Bronchial epithelial cell (primary cell): Measurements from ENCODE around the gene PABPC4L. TPM values are rescaled to one million over a fixed set of nuclear protein-coding genes. Genes with fewer than 3 reads are reported as not detected.

ENCODE experiments used
- DNase-seq: peaks from one replicate; pipeline ENCODE4 v3.0.0-alpha.2; 2010; ENCODE audit warnings: low read depth
- FAIRE-seq: peaks from 2 replicates; lab custom pipeline; 2011; peaks lifted over from hg19 to GRCh38; lab: Jason Lieb, UNC
- H3K27me3 ChIP-seq: 2 replicates; pipeline ENCODE4 v1.5.1; 2011; ENCODE audit warnings: low read length; ENCODE audit not compliant: control insufficient read depth, insufficient read depth
- H3K36me3 ChIP-seq: 2 replicates; pipeline ENCODE4 v1.5.1; 2011; ENCODE audit warnings: low read length; ENCODE audit not compliant: control insufficient read depth, insufficient read depth
- H3K4me3 ChIP-seq: 2 replicates; pipeline ENCODE4 v1.5.1; 2011; ENCODE audit warnings: mild to moderate bottlenecking, low read depth, low read length, control low read depth
- total RNA-seq: library from RNA; depleted of rRNA; stranded (reverse); fragments of >200 nt; gene quantifications from 2 replicates; pipeline ENCODE4 v1.2.1, GENCODE V29; 2014
- TF ChIP-seq, protein P1 (sequence below): IDR thresholded peaks from 2 replicates; pipeline ENCODE4 v1.5.1; 2011; ENCODE audit warnings: mild to moderate bottlenecking, moderate library complexity, low read length, control low read depth, inconsistent platforms; ENCODE audit not compliant: insufficient read depth, severe bottlenecking

The PABPC4L gene
- total RNA-seq, 1 donor from 2014 or later, result under 0.01 TPM

DNA sequence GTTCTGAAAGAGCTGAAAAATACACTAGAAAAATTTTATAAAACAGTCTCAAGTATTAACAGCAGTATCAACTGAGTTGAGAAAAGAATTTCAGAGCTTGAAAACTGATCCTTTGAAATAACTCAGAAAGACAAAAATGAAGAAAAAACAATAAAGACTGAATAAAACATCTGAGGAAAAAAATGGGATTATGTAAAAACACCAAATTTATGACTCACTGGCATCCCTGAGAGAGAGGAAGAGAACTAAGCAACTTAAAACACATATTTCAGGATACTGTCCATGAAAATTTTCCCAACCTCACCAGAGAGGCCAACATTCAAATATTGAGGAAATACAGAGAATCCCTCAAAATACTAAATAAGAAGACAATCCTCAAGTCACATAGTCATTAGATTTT is 22.9 kb downstream of the PABPC4L start:
- DNase-seq, result no peak

DNA sequence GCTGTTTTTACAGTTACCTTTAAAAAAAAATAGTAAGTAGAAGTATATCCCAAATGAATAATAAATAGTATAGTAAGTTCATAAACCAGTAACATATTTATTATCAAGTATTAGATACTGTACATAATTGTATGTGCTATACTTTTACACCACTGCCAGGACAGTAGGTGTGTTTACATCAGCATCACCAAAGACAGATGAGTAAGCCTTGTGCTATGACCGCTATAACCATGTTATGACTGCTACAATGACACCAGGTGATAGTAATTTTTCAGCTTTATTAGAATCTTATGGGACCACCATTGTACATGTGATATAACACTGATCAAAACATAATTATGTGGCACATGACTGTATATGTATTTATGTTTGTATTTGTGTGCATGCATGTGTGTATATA is 27.3 kb downstream of the PABPC4L start:
- Histone ChIP-seq H3K27me3 (no peaks in the 10 kb centered on the region), H3K4me3 (no peak overlapping the region), H3K36me3 (no peaks in the 10 kb centered on the region)
- FAIRE-seq, result no peak
- TF ChIP-seq, protein P1, sequence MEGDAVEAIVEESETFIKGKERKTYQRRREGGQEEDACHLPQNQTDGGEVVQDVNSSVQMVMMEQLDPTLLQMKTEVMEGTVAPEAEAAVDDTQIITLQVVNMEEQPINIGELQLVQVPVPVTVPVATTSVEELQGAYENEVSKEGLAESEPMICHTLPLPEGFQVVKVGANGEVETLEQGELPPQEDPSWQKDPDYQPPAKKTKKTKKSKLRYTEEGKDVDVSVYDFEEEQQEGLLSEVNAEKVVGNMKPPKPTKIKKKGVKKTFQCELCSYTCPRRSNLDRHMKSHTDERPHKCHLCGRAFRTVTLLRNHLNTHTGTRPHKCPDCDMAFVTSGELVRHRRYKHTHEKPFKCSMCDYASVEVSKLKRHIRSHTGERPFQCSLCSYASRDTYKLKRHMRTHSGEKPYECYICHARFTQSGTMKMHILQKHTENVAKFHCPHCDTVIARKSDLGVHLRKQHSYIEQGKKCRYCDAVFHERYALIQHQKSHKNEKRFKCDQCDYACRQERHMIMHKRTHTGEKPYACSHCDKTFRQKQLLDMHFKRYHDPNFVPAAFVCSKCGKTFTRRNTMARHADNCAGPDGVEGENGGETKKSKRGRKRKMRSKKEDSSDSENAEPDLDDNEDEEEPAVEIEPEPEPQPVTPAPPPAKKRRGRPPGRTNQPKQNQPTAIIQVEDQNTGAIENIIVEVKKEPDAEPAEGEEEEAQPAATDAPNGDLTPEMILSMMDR, result no peak
- no peak for DNase-seq

More for the DNA sequence above, 22.9 kb downstream of the PABPC4L start:
- no peaks in the 10 kb centered on the region for H3K36me3 ChIP-seq
- no peaks in the 10 kb centered on the region for H3K27me3 ChIP-seq
- H3K4me3 ChIP-seq, result no peak overlapping the region
- no peak for FAIRE-seq
- TF ChIP-seq, protein P1, result no peak

DNA sequence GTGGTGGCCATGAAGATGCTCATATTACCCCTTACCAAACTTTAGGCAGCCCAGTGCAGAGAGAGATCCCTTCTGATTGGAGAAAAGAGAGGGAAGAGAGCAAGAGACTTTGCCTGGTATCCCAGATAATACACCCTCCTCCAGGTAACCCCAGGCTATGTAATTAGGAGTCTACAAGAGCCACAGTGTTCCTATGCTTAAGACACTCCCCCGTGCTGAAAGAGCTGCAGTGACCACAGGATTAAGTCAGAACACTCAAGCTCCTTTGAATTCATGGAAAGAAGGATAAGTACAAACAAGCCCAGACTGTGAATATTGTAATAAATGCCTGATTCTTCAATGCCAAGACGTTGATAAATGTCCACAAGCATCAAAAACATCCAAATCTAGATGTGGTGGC is 41.4 kb downstream of the PABPC4L start:
- no peak overlapping the region for H3K4me3 ChIP-seq
- FAIRE-seq, result no peak
- no peaks in the 10 kb centered on the region for H3K36me3 ChIP-seq
- DNase-seq, result no peak
- no peaks in the 10 kb centered on the region for H3K27me3 ChIP-seq
- TF ChIP-seq, protein P1, result no peak

DNA sequence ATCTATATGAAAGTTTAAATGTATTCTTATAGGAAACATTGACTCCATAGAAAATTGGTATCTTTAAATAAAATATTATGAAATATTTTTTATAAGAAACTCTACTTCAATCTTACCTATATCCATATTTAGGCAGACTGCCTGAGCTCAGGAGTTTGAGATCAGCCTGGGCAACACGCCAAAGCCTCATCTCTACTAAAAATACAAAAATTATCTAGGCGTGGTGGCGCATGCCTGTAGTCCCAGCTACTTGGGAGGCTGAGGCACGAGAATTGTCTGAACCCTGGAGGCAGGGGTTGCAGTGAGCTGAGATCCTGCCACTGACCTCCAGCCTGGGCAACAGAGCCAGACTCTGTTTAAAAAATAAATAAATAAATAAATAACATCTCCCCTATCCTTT is 47.5 kb downstream of the PABPC4L start:
- Histone ChIP-seq H3K36me3 (no peaks in the 10 kb centered on the region), H3K4me3 (no peak overlapping the region), H3K27me3 (no peaks in the 10 kb centered on the region)
- TF ChIP-seq, protein P1, result no peak
- no peak for FAIRE-seq
- DNase-seq, result no peak

DNA sequence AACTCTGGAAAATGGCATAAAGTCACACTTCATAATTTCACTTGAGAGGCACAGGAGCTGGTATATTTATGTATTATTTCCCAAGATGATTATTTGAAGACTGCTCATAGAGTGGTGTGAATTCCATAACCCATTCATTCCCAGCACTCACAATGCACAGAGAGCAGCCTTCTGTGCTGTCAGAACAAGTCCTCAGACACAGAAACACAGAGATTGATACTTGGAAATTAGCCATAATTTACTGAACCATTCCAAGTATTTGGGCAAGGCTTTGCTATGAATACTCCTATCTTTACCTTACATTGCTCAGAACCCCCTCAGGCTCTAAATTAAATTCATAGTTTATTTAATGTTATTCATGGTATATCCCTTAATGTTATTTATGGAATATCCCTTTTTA is 53.6 kb downstream of the PABPC4L start:
- H3K36me3 ChIP-seq, result no peaks in the 10 kb centered on the region
- no peak overlapping the region for H3K4me3 ChIP-seq
- DNase-seq, result peak; percentile 1
- TF ChIP-seq, protein P1, result no peak
- H3K27me3 ChIP-seq, result no peaks in the 10 kb centered on the region
- FAIRE-seq, result no peak
